GM04504 (cell line): ENCODE results near the gene C1QB.
"Not testable (repeated sequence)": the region's sequence is repeated elsewhere in the genome, so short reads cannot be mapped to it uniquely, and the experiment has no call there.

ENCODE experiments used
- DNase-seq: peaks from one replicate; pipeline ENCODE4 v3.0.0-alpha.2; 2012; ENCODE audit warnings: low read depth

The C1QB gene

DNA sequence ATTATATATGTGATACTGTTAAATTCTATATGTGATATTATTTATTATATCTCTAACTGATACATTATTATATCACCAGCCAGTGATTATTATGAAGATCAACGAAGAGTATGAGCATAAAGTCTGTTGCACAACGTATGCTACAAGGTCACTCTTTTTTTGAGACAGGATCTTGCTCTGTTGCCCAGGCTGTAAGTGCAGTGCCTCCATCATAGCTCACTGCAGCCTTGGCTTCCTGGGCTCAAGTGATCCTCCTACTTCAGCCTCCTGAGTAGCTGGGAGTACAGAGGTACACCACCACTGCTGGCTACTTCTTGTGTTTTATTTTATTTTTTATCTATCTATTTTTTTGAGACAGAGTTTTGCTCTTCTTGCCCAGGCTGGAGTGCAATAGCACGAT lies 43.6 kb downstream of the C1QB start:
- DNase-seq: no peak

GRCh38 chr1:22697980-22698379 lies 44.9 kb downstream of the C1QB start:
- no peak for DNase-seq

- DNase-seq: no peak
Observed at GRCh38 chr1:22699681-22700520, 46.9 kb downstream of the C1QB start.

- no peak for DNase-seq
Observed at GRCh38 chr1:22702296-22703085, 49.5 kb downstream of the C1QB start.

DNA sequence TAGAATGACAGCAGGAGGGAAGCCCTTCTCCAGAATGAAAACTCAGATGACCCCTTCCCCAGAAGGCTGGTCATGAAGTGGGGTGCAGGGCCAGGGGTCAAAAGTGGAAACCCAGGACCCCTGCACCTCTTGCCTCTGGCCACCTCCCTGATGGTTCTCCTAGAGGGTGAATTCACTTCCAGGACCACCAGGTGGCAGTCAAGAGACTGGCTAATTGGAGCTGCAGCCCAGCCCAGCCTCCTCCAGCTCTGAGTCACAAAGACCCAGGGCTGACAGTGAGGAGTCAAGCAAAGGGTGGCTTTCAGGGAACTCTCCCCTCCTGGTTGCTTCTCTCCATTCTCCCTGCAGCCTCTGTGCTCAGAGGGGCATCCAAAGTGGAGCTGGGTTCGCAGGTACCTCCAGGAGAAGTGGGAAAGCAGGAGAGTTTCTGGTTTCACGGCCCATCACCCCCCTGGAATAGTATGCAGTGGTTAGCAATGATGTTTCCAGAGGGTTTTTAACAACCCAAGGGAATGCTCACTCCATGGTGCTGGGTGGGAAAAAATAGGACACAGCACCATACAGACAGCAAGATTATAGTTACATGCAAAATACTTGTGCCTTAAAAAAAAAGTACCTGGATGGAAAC lies 51.5 kb downstream of the C1QB start:
- peak; percentile 65 for DNase-seq

- DNase-seq: no peak
Observed at GRCh38 chr1:22705586-22705985, 52.5 kb downstream of the C1QB start.

DNA sequence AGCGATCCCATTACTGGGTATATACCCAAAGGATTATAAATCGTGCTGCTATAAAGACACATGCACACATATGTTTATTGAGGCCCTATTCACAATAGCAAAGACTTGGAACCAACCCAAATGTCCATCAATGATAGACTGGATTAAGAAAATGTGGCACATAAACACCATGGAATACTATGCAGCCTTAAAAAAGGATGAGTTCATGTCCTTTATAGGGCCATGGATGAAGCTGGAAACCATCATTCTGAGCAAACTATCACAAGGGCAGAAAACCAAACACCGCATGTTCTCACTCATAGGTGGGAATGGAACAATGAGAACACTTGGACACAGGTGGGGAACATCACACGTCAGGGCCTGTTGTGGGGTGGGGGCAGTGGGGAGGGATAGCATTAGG lies 53.1 kb downstream of the C1QB start:
- DNase-seq: not testable (repeated sequence)

- DNase-seq: no peak
Observed at GRCh38 chr1:22708777-22709176, 55.7 kb downstream of the C1QB start.

DNA sequence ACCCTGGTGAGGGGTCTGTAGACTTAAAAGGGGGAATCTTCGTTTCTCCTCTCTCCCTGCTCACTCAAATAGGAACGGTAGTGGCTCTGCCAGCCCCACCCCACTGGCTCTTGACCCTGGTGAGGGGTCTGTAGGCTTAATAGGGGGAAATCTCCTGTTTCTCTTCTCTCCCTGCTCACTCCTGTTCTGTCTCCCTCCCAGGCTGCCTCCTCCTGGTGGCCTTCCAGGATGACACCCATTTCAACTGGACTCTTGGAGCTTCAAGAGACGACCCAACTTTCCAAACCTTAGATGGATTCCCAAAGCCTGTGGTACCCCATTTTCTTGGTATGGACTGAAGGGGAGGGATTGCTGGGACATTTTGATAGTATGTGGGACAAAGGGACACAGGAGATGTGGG lies 56.2 kb downstream of the C1QB start:
- DNase-seq: no peak

GRCh38 chr1:22709891-22710700 lies 57.1 kb downstream of the C1QB start:
- peak; percentile 28 for DNase-seq

GRCh38 chr1:22710701-22711049 lies 57.6 kb downstream of the C1QB start, which contains the start of gene EPHB2:
Gene EPHB2 (plus strand): TSS chr1:22710839. CDS start chr1:22710983, 144 bp downstream.
- DNase-seq: peak; percentile 12

- no peak for DNase-seq
Observed at GRCh38 chr1:22711071-22711470, 58.0 kb downstream of the C1QB start.
